ENCODE measurements around the gene NLRC5.

The NLRC5 gene

GRCh38 chr16:57025941-57026777 lies 36.8 kb downstream of the NLRC5 start:
- DNase-seq (ENCODE audit: low read depth in 2 of 2) = no peak

DNA sequence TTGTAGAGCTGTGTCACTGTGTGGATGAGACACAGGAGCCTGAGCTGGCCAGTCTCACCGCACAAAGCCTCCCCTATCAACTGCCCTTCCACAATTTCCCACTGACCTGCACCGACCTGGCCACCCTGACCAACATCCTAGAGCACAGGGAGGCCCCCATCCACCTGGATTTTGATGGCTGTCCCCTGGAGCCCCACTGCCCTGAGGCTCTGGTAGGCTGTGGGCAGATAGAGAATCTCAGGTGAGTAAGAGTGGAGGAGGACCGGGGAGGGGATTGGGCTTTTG lies 37.4 kb downstream of the NLRC5 start:
- no peak for DNase-seq (ENCODE audit: low read depth in 2 of 2)

DNA sequence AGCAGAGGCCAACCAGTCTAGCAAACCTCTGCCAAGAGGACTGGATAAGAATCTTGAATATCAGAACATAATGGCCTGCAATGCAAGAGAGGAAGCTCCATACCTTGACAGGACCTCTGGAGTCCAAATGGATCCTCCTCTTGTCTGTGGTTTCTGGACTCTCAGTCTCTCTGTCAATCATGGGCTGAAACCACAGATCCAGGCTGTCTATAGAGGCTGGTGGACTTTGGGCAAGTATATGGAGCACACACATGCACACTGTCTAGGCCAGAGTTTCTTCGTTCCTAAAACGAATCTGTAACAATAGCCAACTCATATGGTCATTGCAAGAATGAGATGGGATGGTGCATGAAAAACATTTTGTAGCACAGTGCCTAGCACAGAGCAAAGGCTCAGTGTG lies 37.7 kb downstream of the NLRC5 start:
- no peak for DNase-seq (ENCODE audit: low read depth in 2 of 2)

DNA sequence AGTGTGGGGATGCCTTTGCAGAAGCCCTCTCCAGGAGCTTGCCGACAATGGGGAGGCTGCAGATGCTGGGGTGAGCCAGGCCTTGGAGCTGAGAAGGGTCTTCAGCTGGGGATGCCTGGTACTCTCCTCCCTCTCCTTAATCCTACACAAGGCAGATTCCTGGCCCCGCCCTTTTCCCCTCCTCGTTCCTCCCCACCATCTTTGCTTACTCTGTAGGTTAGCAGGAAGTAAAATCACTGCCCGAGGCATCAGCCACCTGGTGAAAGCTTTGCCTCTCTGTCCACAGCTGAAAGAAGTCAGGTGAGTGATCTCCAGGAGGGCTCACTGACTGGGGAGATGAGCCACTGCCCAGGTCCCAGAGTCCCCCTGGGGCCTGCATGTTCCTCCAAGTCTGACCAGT lies 38.7 kb downstream of the NLRC5 start:
- no peak for DNase-seq (ENCODE audit: low read depth in 2 of 2)

- no peak for DNase-seq (ENCODE audit: low read depth in 2 of 2)
Observed at GRCh38 chr16:57029161-57030160, 40.1 kb downstream of the NLRC5 start.

GRCh38 chr16:57030346-57030902 lies 41.1 kb downstream of the NLRC5 start:
- no peak for DNase-seq (ENCODE audit: low read depth in 2 of 2)

- no peak for DNase-seq (ENCODE audit: low read depth in 2 of 2)
Observed at GRCh38 chr16:57031156-57031555, 41.8 kb downstream of the NLRC5 start.

DNA sequence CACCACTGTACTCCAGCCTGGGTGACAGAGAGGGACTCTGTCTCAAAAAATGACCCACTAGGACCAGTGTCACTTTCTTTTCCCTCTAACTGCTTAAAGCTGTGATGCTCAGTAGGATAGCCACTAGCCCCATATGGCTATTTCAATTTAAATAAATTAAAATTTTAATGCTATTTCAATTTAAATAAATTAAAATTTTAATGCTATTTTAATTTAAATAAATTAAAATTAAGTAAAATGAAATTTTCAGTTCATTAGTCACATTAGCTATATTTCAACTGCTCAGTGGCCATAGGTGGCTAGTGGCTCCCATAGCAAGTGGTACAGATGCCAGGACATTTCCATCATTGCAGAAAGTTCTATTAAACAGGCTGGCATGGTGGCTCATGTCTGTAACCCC lies 43.0 kb downstream of the NLRC5 start:
- DNase-seq (ENCODE audit: low read depth in 2 of 2) = no peak

DNA sequence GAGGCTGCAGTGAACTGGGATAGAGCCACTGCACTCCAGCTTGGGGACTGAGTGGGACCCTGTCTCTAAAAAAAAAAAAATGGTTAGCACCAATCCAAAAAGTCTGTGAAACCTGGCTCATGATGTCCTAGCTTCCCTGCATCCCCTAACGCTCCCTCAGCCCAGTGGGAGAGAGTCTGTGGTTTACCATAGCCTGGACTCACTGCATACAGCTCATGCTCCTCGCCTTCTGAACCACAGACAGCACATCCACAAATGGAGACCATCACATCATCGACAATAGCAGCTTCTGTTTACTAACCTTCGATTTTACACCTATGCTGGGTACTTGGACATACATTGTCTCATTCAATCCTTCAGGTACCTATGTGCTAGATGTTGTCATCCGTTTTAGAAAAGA lies 43.6 kb downstream of the NLRC5 start:
- no peak for DNase-seq (ENCODE audit: low read depth in 2 of 2)

GRCh38 chr16:57036315-57036714 lies 47.0 kb downstream of the NLRC5 start:
- no peak for DNase-seq (ENCODE audit: low read depth in 2 of 2)

DNA sequence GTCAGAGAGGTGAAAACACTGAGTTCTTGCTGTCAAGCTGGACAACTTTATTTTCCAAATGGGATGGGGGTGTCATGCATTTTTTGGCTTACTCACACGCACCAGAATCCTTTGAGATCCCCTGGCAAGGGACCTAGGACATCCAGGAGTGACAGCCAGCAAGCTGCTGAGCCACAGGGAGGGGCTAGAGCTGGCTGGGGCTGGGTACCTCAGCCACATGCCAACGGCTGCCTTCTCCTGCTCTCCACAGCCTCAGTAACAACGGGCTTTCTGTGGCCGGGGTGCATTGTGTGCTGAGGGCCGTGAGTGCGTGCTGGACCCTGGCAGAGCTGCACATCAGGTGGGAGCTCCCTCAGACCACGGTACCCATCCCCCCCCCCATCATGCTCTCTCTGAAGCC lies 47.6 kb downstream of the NLRC5 start:
- no peak for DNase-seq (ENCODE audit: low read depth in 2 of 2)

DNA sequence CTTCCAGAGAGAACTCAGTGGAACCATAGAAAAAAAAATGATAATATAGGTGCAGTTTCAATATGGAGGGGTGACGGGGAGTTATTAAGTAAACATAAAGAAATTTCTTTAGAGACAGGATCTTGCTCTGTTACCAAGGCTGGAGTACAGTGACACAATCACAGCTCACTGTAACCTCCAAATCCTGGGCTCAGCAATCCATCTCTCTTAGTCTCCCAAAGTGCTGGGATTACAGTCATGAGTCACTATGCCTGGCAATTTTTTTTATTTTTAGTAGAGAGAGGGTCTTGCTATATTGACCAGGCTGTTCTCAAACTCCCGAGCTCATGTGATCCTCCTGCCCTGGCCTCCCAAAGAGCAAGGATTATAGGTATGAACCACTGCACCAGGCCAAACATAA lies 48.8 kb downstream of the NLRC5 start:
- DNase-seq (ENCODE audit: low read depth in 2 of 2) = no peak

- no peak for DNase-seq (ENCODE audit: low read depth in 2 of 2)
Observed at GRCh38 chr16:57039148-57039812, 49.9 kb downstream of the NLRC5 start.

- peak; percentile 61 to 72 for DNase-seq (ENCODE audit: low read depth in 2 of 2)
Observed at GRCh38 chr16:57041182-57042156, 52.1 kb downstream of the NLRC5 start.

- peak; percentile 63 to 68 for DNase-seq (ENCODE audit: low read depth in 2 of 2)
Observed at GRCh38 chr16:57042157-57043111, 53.1 kb downstream of the NLRC5 start.

GRCh38 chr16:57043248-57043647 lies 53.9 kb downstream of the NLRC5 start:
- no peak for DNase-seq (ENCODE audit: low read depth in 2 of 2)

GRCh38 chr16:57044931-57045693 lies 55.8 kb downstream of the NLRC5 start:
- no peak for DNase-seq (ENCODE audit: low read depth in 2 of 2)

DNA sequence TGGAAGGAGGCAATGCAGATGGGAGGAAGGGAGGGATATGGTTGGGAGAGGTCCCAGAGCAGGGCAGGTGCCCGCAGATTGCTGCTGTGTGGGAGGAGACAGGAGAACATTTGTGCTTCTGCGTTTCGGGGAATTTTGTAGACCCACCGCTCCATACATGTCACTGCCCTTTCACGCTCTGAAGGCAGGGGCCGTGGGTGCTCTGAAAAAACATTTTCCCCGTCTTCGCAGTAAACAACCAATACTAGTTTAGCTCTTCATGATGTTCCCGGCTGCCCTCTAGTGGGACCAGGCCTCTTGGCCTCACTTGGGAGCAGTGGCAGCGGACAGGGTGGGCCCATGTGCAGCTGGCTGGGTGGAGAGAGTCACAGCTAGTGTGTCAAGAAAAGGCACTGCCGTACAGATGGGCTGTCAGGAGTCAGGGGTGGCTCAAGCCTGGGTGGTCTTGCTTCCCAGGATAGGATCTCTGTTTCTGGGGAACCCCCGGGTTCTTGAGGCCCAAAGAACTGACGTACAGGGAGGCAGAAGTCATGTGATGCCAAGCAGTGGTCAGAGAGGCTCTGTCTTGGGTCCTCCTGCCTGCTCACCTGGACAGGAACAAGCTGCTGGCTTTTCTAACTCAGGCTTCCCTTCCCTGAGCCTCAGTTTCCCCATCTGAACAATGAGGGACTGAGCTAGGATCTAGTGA lies 56.5 kb downstream of the NLRC5 start:
- DNase-seq (ENCODE audit: low read depth in 2 of 2) = peak in 1 of 2 donors; percentile 18
